ENCODE measurements around the gene ARHGAP6.

Gene ARHGAP6

GRCh38 chrX:11119313-11119943, 546.3 kb downstream of the ARHGAP6 start:
- DNase-seq (ENCODE audit: low read depth in 3 of 3, low spot score in 1 of 3) = no peak

- DNase-seq (ENCODE audit: low read depth in 3 of 3, low spot score in 1 of 3) = no peak
Observed at GRCh38 chrX:11117745-11118144, 548.0 kb downstream of the ARHGAP6 start.

GRCh38 chrX:11113731-11114130, 552.0 kb downstream of the ARHGAP6 start:
- no peak for DNase-seq (ENCODE audit: low read depth in 3 of 3, low spot score in 1 of 3)

- DNase-seq (ENCODE audit: low read depth in 3 of 3, low spot score in 1 of 3) = no peak
Observed at GRCh38 chrX:11111947-11112346, 553.8 kb downstream of the ARHGAP6 start.

GRCh38 chrX:11111037-11111851, 554.5 kb downstream of the ARHGAP6 start, which contains the start of gene HCCS:
Gene HCCS, plus strand, starts transcription at chrX:11111332. Its CDS starts 729 bp downstream, at chrX:11112061.
- DNase-seq (ENCODE audit: low read depth in 3 of 3, low spot score in 1 of 3) = peak; percentile 63 to 66 (median 66)

GRCh38 chrX:11109968-11110367, 555.8 kb downstream of the ARHGAP6 start:
- no peak for DNase-seq (ENCODE audit: low read depth in 3 of 3, low spot score in 1 of 3)

- DNase-seq (ENCODE audit: low read depth in 3 of 3, low spot score in 1 of 3) = no peak
Observed at GRCh38 chrX:11108253-11108941, 557.3 kb downstream of the ARHGAP6 start.

GRCh38 chrX:11105080-11105479, 560.6 kb downstream of the ARHGAP6 start:
- DNase-seq (ENCODE audit: low read depth in 3 of 3, low spot score in 1 of 3) = no peak

- DNase-seq (ENCODE audit: low read depth in 3 of 3, low spot score in 1 of 3) = no peak
Observed at GRCh38 chrX:11103751-11104150, 562.0 kb downstream of the ARHGAP6 start.

- DNase-seq (ENCODE audit: low read depth in 3 of 3, low spot score in 1 of 3) = no peak
Observed at GRCh38 chrX:11103006-11103405, 562.7 kb downstream of the ARHGAP6 start.

GRCh38 chrX:11100281-11101035, 565.3 kb downstream of the ARHGAP6 start:
- no peak for DNase-seq (ENCODE audit: low read depth in 3 of 3, low spot score in 1 of 3)

- DNase-seq (ENCODE audit: low read depth in 3 of 3, low spot score in 1 of 3) = no peak
Observed at GRCh38 chrX:11099465-11099864, 566.3 kb downstream of the ARHGAP6 start.

GRCh38 chrX:11097933-11098332, 567.8 kb downstream of the ARHGAP6 start:
- no peak for DNase-seq (ENCODE audit: low read depth in 3 of 3, low spot score in 1 of 3)

- no peak for DNase-seq (ENCODE audit: low read depth in 3 of 3, low spot score in 1 of 3)
Observed at GRCh38 chrX:11089802-11090201, 575.9 kb downstream of the ARHGAP6 start.

All from stimulated activated CD4-positive, alpha-beta T cell treated with anti-CD3 and anti-CD28 coated beads, TNF-alpha, amount 100 ng/mL, for 1 hour (primary cell).